Chondrocyte (in vitro differentiated cells): Measurements from ENCODE around the gene LRMDA. TPM values are rescaled to one million over a fixed set of nuclear protein-coding genes. Genes with fewer than 3 reads are reported as not detected.

ENCODE experiments used
- DNase-seq: peaks from one replicate; pipeline ENCODE4 v3.0.0; 2021; ENCODE audit warnings: mixed read lengths, low spot score
- H3K27ac Mint-ChIP-seq: one replicate; pipeline ENCODE4 v1.8.0; 2021; ENCODE audit warnings: mild to moderate bottlenecking, moderate library complexity, mixed read lengths; ENCODE audit not compliant: unreplicated experiment
- H3K27me3 Mint-ChIP-seq: 2 replicates; pipeline ENCODE4 v1.8.0; 2021; ENCODE audit warnings: low read depth, mixed read lengths
- H3K36me3 Mint-ChIP-seq: 2 replicates; pipeline ENCODE4 v1.8.0; 2021; ENCODE audit warnings: low read depth, mixed read lengths
- H3K4me1 Mint-ChIP-seq: 2 replicates; pipeline ENCODE4 v1.8.0; 2021; ENCODE audit warnings: low read depth, mild to moderate bottlenecking, mixed read lengths
- H3K4me3 Mint-ChIP-seq: one replicate; pipeline ENCODE4 v1.8.0; 2021; ENCODE audit warnings: mild to moderate bottlenecking, moderate library complexity, mixed read lengths; ENCODE audit not compliant: unreplicated experiment
- H3K9me3 Mint-ChIP-seq: 2 replicates; pipeline ENCODE4 v1.8.0; 2021; ENCODE audit warnings: low read depth, mixed read lengths
- CTCF ChIP-seq: fragments of 200-600 bp; sonication (generic); IDR thresholded peaks from 2 replicates; pipeline ENCODE4 v1.5.0; 2021; ENCODE audit warnings: antibody characterized with exemption, mild to moderate bottlenecking, moderate library complexity
- total RNA-seq: library from RNA; stranded (reverse); gene quantifications from 3 replicates; pipeline ENCODE4 v1.2.1, GENCODE V29; 2021

LRMDA gene
- total RNA-seq, 1 donor from 2014 or later, result 2.8 TPM

GRCh38 chr10:76192151-76192550, 760.7 kb downstream of the LRMDA start:
- no peak overlapping the region for H3K27ac Mint-ChIP-seq
- no peak overlapping the region for H3K4me3 Mint-ChIP-seq
- no peaks in the 10 kb centered on the region for H3K9me3 Mint-ChIP-seq
- TF ChIP-seq CTCF, result no peak
- H3K4me1 Mint-ChIP-seq, result peaks cover 37% of the 10 kb centered on the region
- H3K27me3 Mint-ChIP-seq, result no peaks in the 10 kb centered on the region
- no peak for DNase-seq
- peaks cover 4% of the 10 kb centered on the region for H3K36me3 Mint-ChIP-seq

GRCh38 chr10:76192694-76193320, 761.4 kb downstream of the LRMDA start:
- Mint-ChIP-seq H3K9me3 (no peaks in the 10 kb centered on the region), H3K27ac (no peak overlapping the region), H3K27me3 (no peaks in the 10 kb centered on the region), H3K36me3 (peaks cover 4% of the 10 kb centered on the region), H3K4me3 (no peak overlapping the region), H3K4me1 (peaks cover 37% of the 10 kb centered on the region)
- TF ChIP-seq CTCF, result no peak
- DNase-seq, result no peak

GRCh38 chr10:76195654-76196390, 764.4 kb downstream of the LRMDA start:
- Mint-ChIP-seq H3K36me3 (peaks cover 4% of the 10 kb centered on the region), H3K27ac (no peak overlapping the region), H3K4me1 (peaks cover 30% of the 10 kb centered on the region), H3K9me3 (no peaks in the 10 kb centered on the region), H3K27me3 (no peaks in the 10 kb centered on the region), H3K4me3 (no peak overlapping the region)
- TF ChIP-seq CTCF, result no peak
- DNase-seq, result no peak

GRCh38 chr10:76197293-76197692, 765.9 kb downstream of the LRMDA start:
- H3K27ac Mint-ChIP-seq, result no peak overlapping the region
- no peak for TF ChIP-seq CTCF
- no peak overlapping the region for H3K4me3 Mint-ChIP-seq
- H3K9me3 Mint-ChIP-seq, result no peaks in the 10 kb centered on the region
- H3K27me3 Mint-ChIP-seq, result no peaks in the 10 kb centered on the region
- no peak for DNase-seq
- H3K36me3 Mint-ChIP-seq, result peaks cover 4% of the 10 kb centered on the region
- H3K4me1 Mint-ChIP-seq, result peaks cover 25% of the 10 kb centered on the region

- H3K27ac Mint-ChIP-seq, result no peak overlapping the region
- TF ChIP-seq CTCF, result no peak
- no peaks in the 10 kb centered on the region for H3K27me3 Mint-ChIP-seq
Measured at GRCh38 chr10:76198287-76199035, 767.0 kb downstream of the LRMDA start.

More at GRCh38 chr10:76198287-76199035, 767.0 kb downstream of the LRMDA start:
- peaks cover 26% of the 10 kb centered on the region for H3K4me1 Mint-ChIP-seq
- no peak overlapping the region for H3K4me3 Mint-ChIP-seq
- DNase-seq, result no peak
- no peaks in the 10 kb centered on the region for H3K9me3 Mint-ChIP-seq
- H3K36me3 Mint-ChIP-seq, result peaks cover 4% of the 10 kb centered on the region
